ENCODE data around the gene POLR2H. TPM values are rescaled to one million over a fixed set of nuclear protein-coding genes. Genes with fewer than 3 reads are reported as not detected.
"Not testable (repeated sequence)": the region's sequence is repeated elsewhere in the genome, so short reads cannot be mapped to it uniquely, and the experiment has no call there.

Gene POLR2H
- total and polyA plus RNA-seq, 3 donors from 2014 or later: 65.0 to 76.4 (median 72.2) TPM

- peaks cover 38% of the 10 kb centered on the region for H3K4me1 ChIP-seq
- peak overlapping the region; percentile 16 to 47 for H3K4me3 ChIP-seq
- 38 to 50% methylated on average over 8 of the region's 8 CpGs for WGBS, 2 donors
- TF ChIP-seq POLR2A (IDR thresholded peaks at IDR 0.05): no peak
- intact Hi-C loops (cut with DNase I; ENCODE audit: low total_unique reads): no loop called here
- H3K36me3 ChIP-seq (ENCODE audit: low read depth, missing control alignments): no peaks in the 10 kb centered on the region
- H3K27ac ChIP-seq: peak overlapping the region; percentile 96 to 98
- no peaks in the 10 kb centered on the region for H3K27me3 ChIP-seq
- DNase-seq: no peak
- no peaks in the 10 kb centered on the region for H3K9me3 ChIP-seq
Measured at GRCh38 chr3:184339001-184339400, 22.5 kb upstream of the POLR2H start.

- 88 to 89% methylated on average over 19 of the region's 19 CpGs for WGBS, 2 donors
Measured at GRCh38 chr3:184339451-184340135, 21.9 kb upstream of the POLR2H start.

GRCh38 chr3:184341925-184342324 is 19.6 kb upstream of the POLR2H start:
- intact Hi-C loops (cut with DNase I; ENCODE audit: low total_unique reads): no loop called here
- H3K9me3 ChIP-seq: no peaks in the 10 kb centered on the region
- no peak for DNase-seq
- H3K4me1 ChIP-seq: peaks cover 43% of the 10 kb centered on the region
- no peak overlapping the region for H3K27ac ChIP-seq
- no peak overlapping the region for H3K4me3 ChIP-seq
- H3K27me3 ChIP-seq: no peaks in the 10 kb centered on the region
- 92 to 95% methylated on average over 7 of the region's 7 CpGs for WGBS, 2 donors
- no peaks in the 10 kb centered on the region for H3K36me3 ChIP-seq (ENCODE audit: low read depth, missing control alignments)
- TF ChIP-seq CTCF (IDR thresholded peaks at IDR 0.05) (no peak), POLR2A (IDR thresholded peaks at IDR 0.05) (no peak)

More at GRCh38 chr3:184339451-184340135, 21.9 kb upstream of the POLR2H start:
- H3K36me3 ChIP-seq (ENCODE audit: low read depth, missing control alignments); DNase-seq; H3K27me3 ChIP-seq; H3K9me3 ChIP-seq; H3K27ac ChIP-seq; H3K4me3 ChIP-seq; intact Hi-C loops (cut with DNase I; ENCODE audit: low total_unique reads): not testable (repeated sequence)
- peaks cover 38% of the 10 kb centered on the region for H3K4me1 ChIP-seq

GRCh38 chr3:184343200-184343876 is 18.2 kb upstream of the POLR2H start:
- H3K27me3 ChIP-seq: no peaks in the 10 kb centered on the region
- intact Hi-C loops (cut with DNase I; ENCODE audit: low total_unique reads): no loop called here
- no peak for TF ChIP-seq POLR2A (IDR thresholded peaks at IDR 0.05)
- H3K36me3 ChIP-seq (ENCODE audit: low read depth, missing control alignments): no peaks in the 10 kb centered on the region
- no peak for DNase-seq
- H3K4me3 ChIP-seq: no peak overlapping the region
- H3K27ac ChIP-seq: no peak overlapping the region
- no peaks in the 10 kb centered on the region for H3K9me3 ChIP-seq
- H3K4me1 ChIP-seq: peaks cover 40% of the 10 kb centered on the region
- 54 to 58% methylated on average over 5 of the region's 5 CpGs for WGBS, 2 donors

- H3K27me3 ChIP-seq: no peaks in the 10 kb centered on the region
- no peaks in the 10 kb centered on the region for H3K9me3 ChIP-seq
- H3K27ac ChIP-seq: peak overlapping the region; percentile 15 to 68
- TF ChIP-seq POLR2A (IDR thresholded peaks at IDR 0.05): no peak
- TF ChIP-seq CTCF (IDR thresholded peaks at IDR 0.05): no peak
- WGBS, 2 donors: 75 to 85% methylated on average over 11 to 24 of the region's 24 CpGs
- peaks cover 46% of the 10 kb centered on the region for H3K4me1 ChIP-seq
- no peak overlapping the region for H3K4me3 ChIP-seq
- no peak for DNase-seq
- no peaks in the 10 kb centered on the region for H3K36me3 ChIP-seq (ENCODE audit: low read depth, missing control alignments)
- intact Hi-C loops (cut with DNase I; ENCODE audit: low total_unique reads): no loop called here
Measured at GRCh38 chr3:184344579-184345316, 16.8 kb upstream of the POLR2H start.
